H1 (cell line): ENCODE results near the gene PC. TPM values are rescaled to one million over a fixed set of nuclear protein-coding genes. Genes with fewer than 3 reads are reported as not detected.

Source experiments
- CTCF ChIA-PET: fragments of 300-600 bp; sonication (Branson Sonifier 250); formaldehyde crosslinking; loops from one replicate; lab custom pipeline; 2021; ENCODE audit not compliant: partially characterized antibody; lab: Charles Lee
- POLR2A ChIA-PET: fragments of 300-600 bp; sonication (Branson Sonifier 250); formaldehyde crosslinking; loops from one replicate; lab custom pipeline; 2021; ENCODE audit warnings: inconsistent platforms; ENCODE audit not compliant: partially characterized antibody; lab: Charles Lee
- DNase-seq, 2 experiments: peaks; one replicate each; pipeline versions ENCODE4 v3.0.0 to v3.0.0-alpha.2; 2010 to 2022; ENCODE audit warnings: low spot score in 2 of 2, low read depth in 1 of 2, mixed read lengths in 1 of 2
- FAIRE-seq: peaks from 2 replicates; lab custom pipeline; 2011; peaks lifted over from hg19 to GRCh38; lab: Jason Lieb, UNC
- H2AFZ ChIP-seq: 2 replicates; pipeline ENCODE4 v1.8.1; 2012; ENCODE audit warnings: low read length, inconsistent platforms
- H2AK5ac ChIP-seq: 2 replicates; pipeline ENCODE4 v1.6.1; 2013; ENCODE audit warnings: low read depth, low read length
- H2BK120ac ChIP-seq: replicated peaks from 2 replicates; pipeline ENCODE3; 2013; ENCODE audit warnings: low read depth, low read length, inconsistent platforms
- H2BK12ac ChIP-seq: 2 replicates; pipeline ENCODE4 v1.6.1; 2013; ENCODE audit warnings: low read depth, low read length
- H2BK15ac ChIP-seq: 2 replicates; pipeline ENCODE4 v1.6.1; 2013; ENCODE audit warnings: low read length
- H2BK20ac ChIP-seq: 2 replicates; pipeline ENCODE4 v1.6.1; 2013; ENCODE audit warnings: low read length
- H2BK5ac ChIP-seq: 2 replicates; pipeline ENCODE4 v1.6.1; 2013; ENCODE audit warnings: low read depth, low read length
- H3K14ac ChIP-seq: 2 replicates; pipeline ENCODE4 v1.6.1; 2013; ENCODE audit warnings: inconsistent platforms; ENCODE audit not compliant: insufficient read length
- H3K18ac ChIP-seq: 2 replicates; pipeline ENCODE4 v1.6.1; 2013; ENCODE audit warnings: low read length; ENCODE audit errors: extremely low read depth
- H3K23ac ChIP-seq: 2 replicates; pipeline ENCODE4 v1.6.1; 2013; ENCODE audit warnings: inconsistent platforms; ENCODE audit not compliant: insufficient read length
- H3K23me2 ChIP-seq: 2 replicates; pipeline ENCODE4 v1.6.1; 2013; ENCODE audit warnings: low read depth, low read length
- H3K27ac ChIP-seq: 2 replicates; pipeline ENCODE4 v1.6.1; 2011; ENCODE audit warnings: low read depth, low read length, inconsistent platforms
- H3K27me3 ChIP-seq, 4 experiments: replicated peaks in 1 of 4; 1 replicate in 1 of 4; 2 replicates in 3 of 4; pipeline versions ENCODE4 v1.6.1 to v1.8.1; 2011 to 2013; ENCODE audit warnings: low read length in 3 of 4, mild to moderate bottlenecking in 3 of 4, inconsistent platforms in 2 of 4, mixed read lengths in 2 of 4, moderate library complexity in 1 of 4; ENCODE audit not compliant: control insufficient read depth in 3 of 4, insufficient read depth in 3 of 4; ENCODE audit errors: extremely low read depth in 1 of 4
- H3K36me3 ChIP-seq, 4 experiments: 2 replicates each; pipeline versions ENCODE4 v1.6.1 to v1.8.1; 2011 to 2013; ENCODE audit warnings: mild to moderate bottlenecking in 4 of 4, low read length in 3 of 4, moderate library complexity in 2 of 4, control low read depth in 1 of 4, inconsistent platforms in 1 of 4; ENCODE audit not compliant: insufficient read depth in 4 of 4, control insufficient read depth in 2 of 4
- H3K4ac ChIP-seq: replicated peaks from 2 replicates; pipeline ENCODE3; 2013; ENCODE audit warnings: low read length, low read depth, mixed read lengths, inconsistent platforms; ENCODE audit not compliant: insufficient read length
- H3K4me1 ChIP-seq, 4 experiments: replicated peaks in 1 of 4; 1 replicate in 1 of 4; 2 replicates in 3 of 4; pipeline versions ENCODE4 v1.6.1 to v1.8.1; 2011 to 2013; ENCODE audit warnings: low read length in 3 of 4, inconsistent platforms in 2 of 4, mixed read lengths in 1 of 4; ENCODE audit not compliant: insufficient read depth in 4 of 4, control insufficient read depth in 3 of 4
- H3K4me2 ChIP-seq, 2 experiments: 2 replicates each; pipeline versions ENCODE4 v1.6.1 to v1.8.1; 2011 to 2013; ENCODE audit warnings: low read depth in 2 of 2, low read length in 2 of 2, control low read depth in 1 of 2, inconsistent platforms in 1 of 2, mild to moderate bottlenecking in 1 of 2; ENCODE audit not compliant: insufficient read depth in 1 of 2
- H3K4me3 ChIP-seq, 4 experiments: fragments of 200-600, 300-600 bp in 1 of 4; sonication (generic), shearing (Covaris generic), sonication (Bioruptor Twin) in 1 of 4; 2 replicates each; pipeline versions ENCODE4 v1.5.1 to v1.8.1; 2011 to 2016; ENCODE audit warnings: low read length in 4 of 4, low read depth in 3 of 4, control low read depth in 2 of 4, inconsistent platforms in 2 of 4, mild to moderate bottlenecking in 2 of 4, mixed read lengths in 1 of 4, moderate library complexity in 1 of 4; ENCODE audit not compliant: insufficient read depth in 2 of 4; ENCODE audit errors: extremely low read depth in 1 of 4
- H3K56ac ChIP-seq: replicated peaks from 2 replicates; pipeline ENCODE3; 2013; ENCODE audit warnings: low read depth, mild to moderate bottlenecking, mixed read lengths, low read length, inconsistent platforms; ENCODE audit not compliant: insufficient read length
- H3K79me1 ChIP-seq: 2 replicates; pipeline ENCODE4 v1.6.1; 2013; ENCODE audit warnings: low read depth, low read length, control low read depth
- H3K79me2 ChIP-seq, 2 experiments: 2 replicates each; pipeline versions ENCODE4 v1.6.1 to v1.8.1; 2012 to 2013; ENCODE audit warnings: low read length in 2 of 2, mild to moderate bottlenecking in 2 of 2, inconsistent platforms in 1 of 2; ENCODE audit not compliant: insufficient read depth in 2 of 2, control insufficient read depth in 1 of 2
- H3K9ac ChIP-seq, 4 experiments: replicated peaks in 1 of 4; 1 replicate in 1 of 4; 2 replicates in 3 of 4; pipeline versions ENCODE4 v1.6.1 to v1.8.1; 2011 to 2013; ENCODE audit warnings: low read depth in 3 of 4, low read length in 3 of 4, control low read depth in 2 of 4, mild to moderate bottlenecking in 2 of 4, moderate library complexity in 2 of 4, inconsistent platforms in 1 of 4; ENCODE audit errors: extremely low read depth in 1 of 4
- H3K9me3 ChIP-seq, 2 experiments: 2 replicates each; pipeline versions ENCODE4 v1.6.1 to v1.8.1; 2012 to 2013; ENCODE audit warnings: mild to moderate bottlenecking in 2 of 2, moderate library complexity in 2 of 2, control low read depth in 1 of 2, inconsistent platforms in 1 of 2, low read depth in 1 of 2, low read length in 1 of 2, mixed read lengths in 1 of 2; ENCODE audit not compliant: insufficient read depth in 2 of 2
- H4K20me1 ChIP-seq, 2 experiments: replicated peaks in 1 of 2; 2 replicates each; pipeline versions ENCODE3 to v1.8.1; 2011 to 2013; ENCODE audit warnings: inconsistent platforms in 2 of 2, low read length in 2 of 2, mild to moderate bottlenecking in 1 of 2; ENCODE audit not compliant: insufficient read depth in 2 of 2, control insufficient read depth in 1 of 2
- H4K5ac ChIP-seq: 2 replicates; pipeline ENCODE4 v1.6.1; 2013; ENCODE audit warnings: low read length, low read depth, mixed read lengths, inconsistent platforms; ENCODE audit not compliant: insufficient read length
- H4K8ac ChIP-seq: 2 replicates; pipeline ENCODE4 v1.8.0; 2013; ENCODE audit warnings: mild to moderate bottlenecking, moderate library complexity, low read length, inconsistent platforms; ENCODE audit not compliant: insufficient read depth; ENCODE audit errors: extremely low read depth
- H4K91ac ChIP-seq: replicated peaks from 2 replicates; pipeline ENCODE3; 2013; ENCODE audit warnings: low read length, mixed read lengths, inconsistent platforms; ENCODE audit not compliant: insufficient read length
- CHD2 ChIP-seq: IDR thresholded peaks from 2 replicates; pipeline ENCODE4 v1.6.1; 2012; ENCODE audit warnings: low read length, improper control_type of control experiment
- CTCF ChIP-seq, 3 experiments: IDR thresholded peaks; 1 replicate in 2 of 3; 2 replicates in 1 of 3; pipeline versions ENCODE4 v1.5.1 to v1.6.1; 2011; ENCODE audit warnings: low read length in 3 of 3, mild to moderate bottlenecking in 3 of 3, inconsistent platforms in 2 of 3, low read depth in 1 of 3, moderate library complexity in 1 of 3; ENCODE audit not compliant: insufficient read depth in 1 of 3; ENCODE audit errors: control extremely low read depth in 1 of 3
- FOSL1 ChIP-seq: IDR thresholded peaks from 2 replicates; pipeline ENCODE4 v1.6.1; 2011; ENCODE audit warnings: mild to moderate bottlenecking, low read depth, low read length, moderate library complexity; ENCODE audit not compliant: insufficient read depth
- SAP30 ChIP-seq: fragments of 300-600 bp; sonication (generic); IDR thresholded peaks from 2 replicates; pipeline ENCODE4 v1.7.1; 2012; ENCODE audit warnings: low read length, moderate library complexity, mild to moderate bottlenecking, inconsistent platforms; ENCODE audit not compliant: insufficient read depth, insufficient replicate concordance
- SIN3A ChIP-seq, 2 experiments: IDR thresholded peaks in 1 of 2; conservative IDR thresholded peaks in 1 of 2; 2 replicates each; pipeline ENCODE4 v1.6.1; 2011 to 2012; ENCODE audit warnings: low read length in 2 of 2, improper control_type of control experiment in 1 of 2, low read depth in 1 of 2, mild to moderate bottlenecking in 1 of 2
- SIX5 ChIP-seq: IDR thresholded peaks from 2 replicates; pipeline ENCODE4 v1.6.1; 2011; ENCODE audit warnings: mild to moderate bottlenecking, low read depth, low read length
- SP2 ChIP-seq: IDR thresholded peaks from 2 replicates; pipeline ENCODE4 v1.6.1; 2012; ENCODE audit warnings: mild to moderate bottlenecking, low read length, inconsistent platforms
- TAF1 ChIP-seq: IDR thresholded peaks from 2 replicates; pipeline ENCODE4 v1.6.1; 2011; ENCODE audit warnings: mild to moderate bottlenecking, low read depth, low read length
- TBP ChIP-seq: IDR thresholded peaks from 2 replicates; pipeline ENCODE4 v1.6.1; 2011; ENCODE audit warnings: low read depth, low read length, improper control_type of control experiment
- TCF12 ChIP-seq: IDR thresholded peaks from 2 replicates; pipeline ENCODE4 v1.6.1; 2011; ENCODE audit warnings: low read depth, mild to moderate bottlenecking, low read length
- WGBS, 2 experiments: shearing (Covaris generic) in 1 of 2; methylation state at CpG; one replicate each; pipeline versions ENCODE4 v1.1.6 to v1.1.7; 2013 to 2015; ENCODE audit warnings: low lambda C conversion rate in 2 of 2, mixed read lengths in 2 of 2, inconsistent platforms in 1 of 2, low coverage in 1 of 2, missing lambda C conversion rate in 1 of 2; ENCODE audit not compliant: insufficient replicate concordance in 2 of 2, insufficient coverage in 1 of 2, insufficient read length in 1 of 2; ENCODE audit errors: extremely low coverage in 1 of 2, missing lambda C conversion rate in 1 of 2; 5-methylcytosine and 5-hydroxymethylcytosine counted together
- polyA plus RNA-seq, 7 experiments: library from polyadenylated mRNA; depleted of rRNA in 3 of 7; stranded (reverse) in 5 of 7; unstranded in 2 of 7; fragments of >200 nt in 5 of 7; fragments of 200-250 nt in 2 of 7; gene quantifications; 1 replicate in 5 of 7; 2 replicates in 1 of 7; 4 replicates in 1 of 7; pipeline versions ENCODE4 v1.2.1 to v1.2.3, GENCODE V29; 2011 to 2013; ENCODE audit warnings: missing spikeins in 2 of 7, mixed read lengths in 2 of 7
- total RNA-seq: library from RNA; stranded (reverse); fragmentation: NEBNext Ultra II Directional; extraction: Animal tissue kit (Norgen Biotek cat#: 25700); gene quantifications from 2 replicates; pipeline ENCODE4 v1.2.1, GENCODE V29; 2021
- TF ChIP-seq, protein P1 (sequence below): IDR thresholded peaks from 2 replicates; pipeline ENCODE4 v1.6.1; 2012; ENCODE audit warnings: inconsistent platforms

PC gene
- total and polyA plus RNA-seq, 2 of the 8 experiments (the other 6 are each of a cell fraction or from before 2014, with no cell fraction given): 11.5 to 27.5 TPM

- no peak overlapping the region for H3K4me2 ChIP-seq
- H3K9me3 ChIP-seq: no peaks in the 10 kb centered on the region; a peak in 1 of 4 replicates
- no peak overlapping the region for H2BK5ac ChIP-seq
- H2AK5ac ChIP-seq: no peak overlapping the region
- no peaks in the 10 kb centered on the region for H3K79me2 ChIP-seq
- no peak overlapping the region for H4K8ac ChIP-seq
- H2BK120ac ChIP-seq: no peak overlapping the region
- no peaks in the 10 kb centered on the region for H3K27me3 ChIP-seq
- no peak overlapping the region for H2AFZ ChIP-seq
- no peak overlapping the region for H4K5ac ChIP-seq
- FAIRE-seq (no peak), DNase-seq (no peak)
- no peak overlapping the region for H4K91ac ChIP-seq
- ChIA-PET POLR2A (interaction anchor here (1.6 kb wide), 1 partner anchor 19 kb away, joined by 4 read pairs; no protein-coding TSS in a partner anchor), CTCF (interaction anchor here (0.6 to 4.7 kb wide), 3 partner anchors 9 to 1649 kb away, joined by 3 to 45 read pairs (median 26); no protein-coding TSS in a partner anchor)
- no peak overlapping the region for H3K27ac ChIP-seq
- no peak overlapping the region for H3K14ac ChIP-seq
- no peaks in the 10 kb centered on the region for H4K20me1 ChIP-seq
- H3K18ac ChIP-seq: no peak overlapping the region
- H2BK12ac ChIP-seq: no peak overlapping the region
- H3K23me2 ChIP-seq: no peaks in the 10 kb centered on the region
- no peak overlapping the region for H3K4ac ChIP-seq
- H3K56ac ChIP-seq: no peak overlapping the region
- no peaks in the 10 kb centered on the region for H3K36me3 ChIP-seq
- no peak overlapping the region for H2BK15ac ChIP-seq
- WGBS, 2 experiments: 95% methylated on average over 6 of the region's 6 CpGs; no CpG with 5 or more reads in 1 of the 2 experiments
- peaks cover 0 to 3% (median 0%) of the 10 kb centered on the region in 4 experiments; a peak in 1 of 7 replicates for H3K4me1 ChIP-seq
- H3K9ac ChIP-seq: no peak overlapping the region
- H2BK20ac ChIP-seq: no peak overlapping the region
- no peaks in the 10 kb centered on the region for H3K79me1 ChIP-seq
- H3K23ac ChIP-seq: no peak overlapping the region
- no peak overlapping the region for H3K4me3 ChIP-seq
- TF ChIP-seq FOSL1 (no peak), SAP30 (no peak), SIN3A (conservative IDR thresholded peaks at IDR 0.05 in 1 of 2, IDR thresholded peaks at IDR 0.05 in 1 of 2; ENCODE audit: low read depth in 1 of 2, low read length in 2 of 2) (no peak), SIX5 (no peak), TBP (no peak), TAF1 (no peak), CTCF (IDR thresholded peaks at IDR 0.05; ENCODE audit: control extremely low read depth in 1 of 3, insufficient read depth in 1 of 3, low read depth in 1 of 3, low read length in 3 of 3) (no peak), TCF12 (no peak), SP2 (no peak), CHD2 (no peak)
- TF ChIP-seq, protein P1, sequence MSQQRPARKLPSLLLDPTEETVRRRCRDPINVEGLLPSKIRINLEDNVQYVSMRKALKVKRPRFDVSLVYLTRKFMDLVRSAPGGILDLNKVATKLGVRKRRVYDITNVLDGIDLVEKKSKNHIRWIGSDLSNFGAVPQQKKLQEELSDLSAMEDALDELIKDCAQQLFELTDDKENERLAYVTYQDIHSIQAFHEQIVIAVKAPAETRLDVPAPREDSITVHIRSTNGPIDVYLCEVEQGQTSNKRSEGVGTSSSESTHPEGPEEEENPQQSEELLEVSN: no peak
Observed at GRCh38 chr11:66978717-66979116, 20.5 kb upstream of the PC start.
